ENCODE results near the gene ALCAM. TPM values are rescaled to one million over a fixed set of nuclear protein-coding genes. Genes with fewer than 3 reads are reported as not detected.

ALCAM gene
- 58.4 TPM for total RNA-seq

DNA sequence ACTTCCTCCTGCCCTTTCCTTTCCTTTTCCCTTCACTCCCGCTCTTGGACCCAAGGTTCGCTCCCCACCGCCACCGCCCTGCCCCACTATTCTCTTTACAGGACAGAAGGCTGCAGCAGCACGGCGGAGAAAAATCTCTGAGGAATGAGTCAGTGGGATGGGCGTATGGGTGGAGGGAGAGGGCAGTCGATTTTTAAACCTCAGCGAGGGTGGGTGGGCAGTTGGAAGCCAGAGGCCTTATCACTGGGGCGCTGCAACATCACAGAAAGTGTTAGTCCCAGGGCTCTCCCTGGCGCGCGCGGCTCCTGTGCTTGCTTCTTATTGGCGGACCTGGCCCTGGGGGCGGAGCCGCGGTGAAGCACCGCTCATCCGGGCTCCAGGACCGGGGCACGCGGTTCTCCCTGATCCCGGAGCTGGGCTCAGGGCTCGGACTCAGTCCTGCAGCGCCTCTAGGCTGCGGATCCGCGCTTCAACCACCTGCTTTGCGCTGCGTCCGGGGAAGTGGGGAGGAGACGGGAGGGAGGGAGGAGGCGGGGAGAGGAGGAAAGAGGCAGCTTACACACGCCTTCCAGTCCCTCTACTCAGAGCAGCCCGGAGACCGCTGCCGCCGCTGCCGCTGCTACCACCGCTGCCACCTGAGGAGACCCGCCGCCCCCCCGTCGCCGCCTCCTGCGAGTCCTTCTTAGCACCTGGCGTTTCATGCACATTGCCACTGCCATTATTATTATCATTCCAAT is at the start of gene ALCAM:
ALCAM (plus strand) TSS at position 584 of the 737 bp plus-strand sequence.
- DNase-seq, result peak; percentile 96

DNA sequence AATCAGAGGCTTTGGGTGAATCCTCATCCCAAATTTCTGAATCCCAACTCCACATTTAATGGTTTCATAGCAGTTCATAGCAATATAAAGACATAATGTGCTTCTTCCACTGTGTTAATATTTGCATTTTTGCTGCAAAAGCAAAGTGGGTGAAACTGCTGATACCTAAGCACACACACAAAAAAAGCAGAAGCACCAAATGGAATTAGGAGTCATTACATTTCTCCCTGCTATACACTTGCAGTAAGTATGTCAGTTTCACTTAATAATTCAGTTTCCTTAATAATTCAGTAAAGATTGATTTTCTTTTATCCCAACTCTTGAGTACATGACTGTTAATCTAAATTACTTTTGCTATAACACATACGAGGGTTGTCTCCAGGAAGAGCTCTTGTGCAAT is 48.9 kb upstream of the ALCAM start:
- DNase-seq, result no peak

DNA sequence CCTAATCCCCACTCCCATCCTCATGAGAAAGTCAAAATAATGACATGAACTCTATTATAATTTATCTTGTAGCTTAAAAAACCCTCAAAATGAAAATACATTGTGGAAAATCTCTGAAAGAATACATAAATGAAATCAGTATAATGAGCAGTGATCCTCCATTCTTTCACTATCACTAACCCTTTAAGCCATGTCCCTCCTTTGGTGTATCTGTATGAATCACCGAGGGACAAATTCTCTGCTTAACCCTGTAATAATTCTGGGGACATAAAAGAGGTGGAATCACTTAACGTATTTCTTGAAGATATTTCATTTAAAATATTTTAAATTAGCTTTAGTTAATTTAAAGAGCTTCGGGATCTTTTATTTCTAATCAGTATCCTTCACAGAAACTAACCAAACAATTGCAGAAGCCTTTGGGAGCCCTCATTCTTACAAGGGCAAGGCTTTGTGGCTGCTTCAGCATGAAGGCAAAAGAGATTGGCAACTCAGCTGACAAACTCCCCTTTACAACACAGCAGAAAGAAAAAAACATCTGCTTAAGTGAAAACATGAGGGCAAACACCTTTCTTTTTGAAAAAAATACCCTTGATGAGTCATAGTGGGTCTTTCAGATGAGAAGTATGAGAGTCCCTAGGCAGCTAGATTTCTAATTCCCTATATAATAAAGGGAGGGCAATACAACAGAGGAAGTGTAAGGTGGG is 44.0 kb upstream of the ALCAM start:
- no peak for DNase-seq

DNA sequence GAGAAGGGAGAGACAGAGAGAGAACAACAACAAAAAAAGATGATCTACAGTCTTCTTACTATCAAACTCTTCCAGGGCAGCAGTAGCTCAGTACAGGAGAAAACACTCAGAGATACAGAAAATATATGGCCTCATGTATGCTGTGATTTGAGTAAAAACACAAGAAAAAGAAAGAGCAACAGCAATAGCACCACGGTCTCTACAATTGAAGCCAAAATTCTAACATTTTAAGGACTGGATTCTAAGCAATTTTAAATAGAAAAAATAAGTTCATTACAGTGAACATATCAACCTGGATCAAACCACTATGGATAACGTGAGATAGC is 43.5 kb upstream of the ALCAM start:
- DNase-seq, result no peak

DNA sequence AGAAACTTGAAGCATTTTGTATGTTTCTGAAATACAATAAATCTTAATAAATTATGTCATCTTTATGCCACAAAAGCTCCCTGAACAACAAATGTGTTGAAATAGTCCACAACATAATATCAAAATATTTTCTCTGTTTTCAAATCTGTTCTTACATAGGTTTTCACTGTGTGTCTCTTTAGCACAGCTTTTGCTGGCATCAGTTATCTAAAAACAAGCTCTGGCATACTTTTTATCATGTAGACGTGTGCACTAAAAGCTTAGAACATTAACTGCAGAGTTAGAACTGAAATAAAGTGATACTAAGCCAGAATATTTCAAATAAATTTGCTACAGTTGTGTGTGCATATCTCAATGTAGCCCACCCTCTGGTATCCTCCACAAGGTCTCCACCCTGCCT is 41.8 kb upstream of the ALCAM start:
- DNase-seq, result no peak

DNA sequence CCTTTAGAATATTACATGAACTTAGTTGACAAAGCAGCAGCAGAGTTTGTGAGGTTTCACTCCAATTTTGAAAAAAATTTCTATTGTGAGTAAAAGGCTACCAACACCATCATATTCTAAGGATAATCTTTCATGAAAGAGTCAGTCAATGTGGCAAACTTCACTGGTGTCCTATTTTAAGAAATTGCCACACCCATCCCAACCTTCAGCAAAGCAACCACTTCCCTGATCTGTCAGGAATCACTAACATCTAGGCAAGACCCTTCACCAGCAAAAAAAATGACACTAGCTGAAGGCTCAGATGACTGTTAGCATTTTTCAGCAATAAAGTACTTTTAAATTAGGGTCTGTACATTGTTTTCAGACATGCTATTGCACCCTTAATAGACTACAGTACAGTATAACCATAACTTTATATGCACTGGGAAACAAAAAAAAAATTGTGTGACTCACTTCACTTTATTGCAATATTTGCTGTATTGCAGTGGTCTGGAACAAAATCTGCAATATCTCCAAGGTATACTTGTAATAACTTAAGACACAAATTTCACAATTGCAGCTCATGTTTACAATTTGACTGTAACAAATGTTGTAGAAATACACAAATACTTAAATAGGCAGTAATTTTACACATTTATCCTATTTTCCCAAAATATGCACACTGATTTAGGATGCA is 38.9 kb upstream of the ALCAM start:
- no peak for DNase-seq

DNA sequence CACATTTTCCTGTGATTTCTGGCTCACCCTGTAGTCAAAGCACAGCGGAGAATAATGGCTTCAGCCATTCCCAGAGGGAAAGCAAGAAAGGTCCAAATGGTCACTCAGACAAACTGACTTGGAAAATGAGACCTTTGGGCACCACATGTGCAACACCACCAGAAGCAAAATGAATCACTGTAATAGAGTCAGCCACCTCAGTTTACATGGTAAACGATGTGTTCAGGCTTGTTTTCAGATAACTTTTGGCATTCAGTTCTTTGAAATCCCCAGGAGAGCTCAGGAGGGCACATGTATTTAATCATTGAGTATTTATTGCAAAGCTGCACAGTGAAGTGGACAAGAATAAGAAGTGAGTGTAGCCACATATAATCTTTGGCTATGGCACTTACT is 38.4 kb upstream of the ALCAM start:
- no peak for DNase-seq

DNA sequence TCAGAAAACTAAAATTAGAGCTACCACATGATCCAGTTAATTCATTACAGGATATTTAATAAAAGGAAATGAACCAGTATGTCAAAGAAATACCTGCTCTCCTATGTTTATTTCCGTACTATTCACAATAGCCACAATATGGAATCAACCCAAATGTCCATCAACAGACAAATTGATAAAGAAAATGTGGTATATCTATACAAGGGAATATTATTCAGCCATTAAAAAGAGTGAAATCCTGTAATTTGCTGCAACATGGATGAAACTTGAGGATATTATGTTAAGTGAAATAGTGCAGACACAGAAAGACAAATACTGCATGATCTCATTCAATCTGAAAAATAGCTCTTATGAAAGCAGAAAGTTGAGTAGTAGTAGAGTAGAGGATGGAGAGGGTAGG is 33.7 kb upstream of the ALCAM start:
- DNase-seq, result no peak

DNA sequence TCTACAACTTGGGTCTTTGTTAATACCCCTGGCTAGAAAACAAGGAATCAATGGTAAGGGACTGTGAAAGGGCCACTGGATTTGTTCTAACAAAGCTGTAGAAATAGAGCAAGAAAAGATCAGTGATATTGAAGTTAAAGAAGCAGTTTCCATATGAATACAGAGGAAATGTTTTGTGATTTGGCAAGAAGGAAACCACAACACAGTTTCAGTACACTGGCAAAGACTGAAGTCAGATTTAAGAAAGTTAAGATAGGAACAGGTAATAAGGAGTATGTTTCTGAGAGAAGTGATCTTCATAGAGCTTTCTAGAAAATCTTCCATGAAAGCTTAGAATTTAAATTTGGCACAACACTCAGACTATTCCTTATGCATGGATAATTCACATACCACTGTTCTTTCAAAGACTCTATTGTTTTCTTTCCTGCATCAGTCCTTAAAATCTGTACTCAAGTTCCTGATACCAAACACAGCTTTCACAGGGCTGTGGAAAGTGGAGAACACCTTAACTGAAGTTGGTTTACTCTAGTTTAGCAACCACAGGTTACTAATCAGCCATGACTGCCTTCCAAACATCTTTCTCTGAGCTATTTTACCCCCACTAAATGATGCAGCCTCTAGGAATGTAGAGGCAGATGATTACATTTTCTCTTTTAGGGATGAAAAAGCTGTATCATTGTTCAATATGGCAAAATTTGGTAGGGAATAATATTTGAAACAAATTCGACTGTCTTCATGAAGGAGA is 32.4 kb upstream of the ALCAM start:
- DNase-seq, result no peak

DNA sequence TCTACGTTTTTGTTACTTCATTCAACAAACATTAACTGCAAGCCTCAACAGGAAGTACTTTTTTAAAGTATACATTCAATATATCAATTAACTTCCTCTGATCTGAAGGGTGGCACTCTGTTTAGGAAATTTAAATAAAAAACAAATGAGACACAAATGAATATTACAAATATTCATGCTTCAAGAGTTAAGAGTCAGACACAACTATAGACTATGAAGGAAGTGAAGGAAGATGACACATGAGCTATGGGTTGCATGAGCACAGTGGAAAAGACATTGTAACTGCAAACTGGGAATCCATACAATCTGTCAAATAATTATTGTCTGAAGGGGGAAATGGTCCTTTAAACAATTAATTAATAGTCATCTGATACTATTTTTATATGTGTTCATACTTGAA is 26.8 kb upstream of the ALCAM start:
- no peak for DNase-seq

DNA sequence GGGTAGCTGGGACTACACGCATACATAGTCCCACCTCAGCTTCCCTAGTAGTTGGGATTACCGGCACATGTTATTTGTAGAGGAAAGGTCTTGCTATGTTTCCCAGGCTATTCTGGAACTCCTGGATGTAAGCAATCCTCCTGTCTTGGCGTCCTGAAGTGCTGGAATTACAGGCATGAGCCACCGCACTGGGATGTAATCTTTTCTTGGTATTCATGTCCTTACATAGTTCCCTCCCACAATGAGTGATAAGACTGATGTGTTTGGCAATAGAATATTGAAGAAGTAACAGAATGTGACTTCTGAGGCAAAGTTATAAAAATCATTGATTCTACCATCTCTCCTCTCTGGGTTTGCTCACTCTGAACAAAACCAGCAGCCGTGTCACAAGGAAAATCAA is 22.7 kb upstream of the ALCAM start:
- DNase-seq, result no peak

DNA sequence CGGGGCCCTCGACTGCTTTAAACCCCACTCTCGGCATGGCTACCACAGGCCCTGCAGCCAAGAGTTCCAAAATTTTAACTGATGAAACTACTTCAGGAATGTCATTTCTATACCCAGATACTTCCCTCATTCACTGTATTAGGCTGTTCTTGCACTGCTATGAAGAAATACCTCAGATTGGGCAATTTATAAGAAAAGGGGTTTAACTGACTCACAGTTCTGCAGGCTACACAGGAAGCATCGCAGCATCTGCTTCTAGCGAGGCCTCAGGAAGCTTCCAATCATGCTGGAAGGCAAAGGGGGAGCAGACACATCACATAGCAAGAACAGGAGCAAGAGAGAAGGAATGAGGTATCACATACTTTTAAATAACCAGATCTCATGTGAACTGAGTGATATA is 21.6 kb upstream of the ALCAM start:
- no peak for DNase-seq

DNA sequence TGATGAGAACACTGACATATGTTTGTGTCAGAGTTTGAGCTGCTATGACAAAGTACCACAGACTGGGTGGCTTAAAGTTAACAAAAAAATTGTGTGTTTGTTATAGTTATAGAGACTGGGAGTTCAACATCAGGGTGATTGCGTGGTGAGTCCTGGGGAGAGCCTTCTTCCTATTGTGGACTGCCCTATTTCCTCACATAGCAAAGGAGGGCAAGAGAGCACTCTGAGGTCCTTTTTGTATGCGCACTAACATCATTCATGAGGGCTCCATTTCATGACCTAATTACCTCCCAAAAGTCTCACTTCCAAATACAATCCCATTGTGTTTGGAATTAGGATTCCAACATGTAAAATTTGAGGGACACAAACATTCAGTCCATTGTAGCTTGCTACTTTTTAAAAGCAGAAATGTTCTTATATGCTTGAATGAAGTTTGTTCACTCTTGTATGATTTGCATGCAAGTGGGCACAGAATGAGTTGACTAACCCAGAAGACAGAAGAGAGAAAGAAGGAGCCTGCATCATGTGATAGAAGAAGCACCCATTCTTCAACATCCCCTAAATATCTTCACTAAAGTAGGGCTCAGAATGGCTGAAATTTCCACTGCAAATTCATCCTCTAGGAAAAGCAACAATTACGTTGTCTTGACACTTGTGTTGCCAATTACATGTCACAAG is 18.9 kb upstream of the ALCAM start:
- no peak for DNase-seq

DNA sequence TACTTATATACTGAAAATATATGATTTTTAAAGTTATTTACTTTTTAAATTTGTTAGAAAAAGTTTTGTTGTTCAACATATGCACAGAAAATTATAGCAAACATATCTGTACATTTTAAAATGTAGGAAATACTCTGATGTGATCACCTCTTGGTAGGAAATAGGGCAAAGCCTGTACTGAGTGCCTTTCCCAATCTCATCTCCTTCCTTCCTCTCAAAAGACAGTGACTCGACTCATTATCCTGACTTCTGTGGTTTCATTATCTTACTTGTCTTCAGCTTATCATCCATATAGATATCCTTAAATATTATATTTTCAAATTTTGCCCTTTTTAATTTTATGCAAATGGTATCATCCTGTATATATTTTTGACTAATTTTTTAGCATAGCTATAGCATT is 18.4 kb upstream of the ALCAM start:
- DNase-seq, result no peak

DNA sequence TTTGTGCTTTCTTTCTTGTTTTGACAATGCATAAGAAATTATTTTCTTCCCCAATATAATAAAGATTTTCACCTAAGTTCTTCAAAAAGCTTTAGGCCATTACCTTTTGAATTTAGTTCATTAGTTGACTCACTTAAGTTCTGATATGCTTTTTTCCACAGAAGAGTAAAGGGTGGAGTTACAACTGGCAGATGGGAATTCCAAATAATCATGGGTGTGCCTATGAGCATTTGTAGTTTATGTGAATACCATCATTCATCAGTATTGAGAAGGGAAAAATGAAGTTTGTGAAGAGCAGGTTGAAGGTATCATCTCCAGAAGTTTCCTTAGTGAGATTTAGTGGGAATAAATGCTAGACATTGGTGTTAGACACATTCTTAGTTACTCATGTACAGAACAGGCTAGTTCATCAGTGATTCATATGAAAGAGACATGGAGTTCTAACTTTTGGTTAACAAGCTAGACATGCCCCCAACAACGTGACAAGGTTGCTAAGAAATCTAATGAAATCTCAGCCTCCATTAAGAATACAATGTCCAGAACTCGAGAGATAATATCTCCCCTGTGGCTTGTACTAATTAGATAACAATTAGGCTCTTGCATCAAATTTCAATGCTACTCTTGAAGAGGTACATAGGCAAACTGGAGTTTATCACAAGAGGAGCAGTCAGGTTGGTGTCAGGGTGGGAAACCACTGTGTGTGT is 16.9 kb upstream of the ALCAM start:
- no peak for DNase-seq

DNA sequence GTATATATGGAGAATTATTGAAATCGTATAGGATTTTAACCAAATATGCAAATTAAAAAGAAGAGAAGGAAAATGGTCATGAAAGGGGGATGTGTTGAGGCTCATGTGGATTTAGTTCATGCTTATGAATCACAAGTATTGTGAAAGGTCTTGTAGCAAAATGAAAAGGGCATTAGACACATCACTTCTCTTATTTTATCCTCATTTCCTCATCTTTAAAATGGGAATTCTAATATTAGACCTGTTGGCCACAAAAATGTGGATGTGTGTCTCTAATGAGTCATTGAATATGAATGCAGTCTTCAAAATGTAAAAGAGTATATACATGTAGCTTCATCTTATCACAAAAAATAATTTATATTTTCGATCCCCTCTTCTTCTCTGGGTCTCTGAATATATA is 14.9 kb upstream of the ALCAM start:
- DNase-seq, result no peak

DNA sequence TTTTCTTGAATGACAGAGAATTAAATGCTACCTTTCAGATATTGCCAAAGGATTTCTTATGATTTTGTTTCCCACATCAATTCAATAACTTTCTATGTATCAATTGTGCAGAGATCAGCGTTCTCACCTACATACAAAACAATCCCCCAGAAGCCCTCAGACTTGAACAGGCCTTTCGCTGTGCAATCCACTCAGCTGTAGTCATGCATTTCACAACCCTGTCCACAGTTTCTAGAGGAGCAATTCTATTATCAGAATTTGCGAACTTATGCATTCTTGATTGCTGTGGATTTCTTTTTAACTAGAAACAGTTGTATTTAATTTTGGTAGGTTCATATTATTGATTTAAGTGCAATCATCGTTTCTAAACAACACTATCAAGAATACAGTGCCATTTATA is 13.7 kb upstream of the ALCAM start:
- no peak for DNase-seq

DNA sequence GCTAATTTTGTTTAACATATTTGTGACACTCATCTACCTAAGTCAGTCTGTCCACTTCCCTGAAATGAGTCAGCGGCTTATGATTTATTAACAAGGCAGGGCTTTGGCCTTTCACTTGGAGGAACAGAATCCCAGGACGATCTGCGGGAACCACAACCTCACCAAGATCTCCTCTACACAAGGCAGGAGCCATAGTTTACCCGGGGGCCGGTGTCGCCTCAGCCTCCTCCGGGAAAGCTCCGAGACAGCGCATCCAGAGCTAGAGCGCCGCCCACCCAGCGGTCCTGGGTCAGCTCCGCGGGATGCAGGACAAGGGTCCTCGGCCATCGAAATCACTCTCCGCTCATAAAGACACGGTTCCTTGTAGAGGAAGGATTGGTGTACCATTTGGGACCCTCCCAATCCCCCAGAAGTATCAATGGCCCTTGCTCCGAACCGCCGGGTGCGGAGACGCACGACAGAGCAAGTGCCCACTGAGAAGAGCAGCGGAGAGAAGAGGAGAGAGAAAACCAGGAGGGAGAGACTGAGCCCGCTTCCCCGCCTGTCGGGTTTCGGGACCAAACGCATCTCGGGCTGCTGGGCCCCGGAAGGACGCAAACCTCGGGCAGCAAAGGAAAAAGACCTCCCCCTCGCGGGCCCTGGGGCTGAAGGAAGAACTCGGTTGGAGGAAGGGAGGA is 13.1 kb upstream of the ALCAM start:
- peak; percentile 47 for DNase-seq

DNA sequence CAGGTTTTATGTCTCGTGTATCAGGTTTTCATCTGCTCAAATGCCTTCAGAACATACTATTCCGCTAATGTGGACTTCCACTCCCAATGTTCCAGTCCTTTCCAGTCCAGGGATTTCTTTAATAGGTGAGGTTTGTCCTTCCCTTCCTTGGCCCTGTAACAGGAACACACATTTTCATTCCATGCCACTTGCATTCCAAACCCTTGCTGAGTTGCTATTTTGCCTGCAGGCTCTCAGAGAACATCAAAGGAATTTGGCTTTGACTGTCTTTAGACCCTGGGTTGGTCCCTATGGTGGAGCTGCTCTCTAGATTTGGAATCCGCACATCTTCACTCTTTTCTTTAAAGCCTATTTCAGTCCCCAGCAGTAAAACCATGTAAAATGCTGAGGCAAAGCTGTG is 12.3 kb upstream of the ALCAM start:
- no peak for DNase-seq

DNA sequence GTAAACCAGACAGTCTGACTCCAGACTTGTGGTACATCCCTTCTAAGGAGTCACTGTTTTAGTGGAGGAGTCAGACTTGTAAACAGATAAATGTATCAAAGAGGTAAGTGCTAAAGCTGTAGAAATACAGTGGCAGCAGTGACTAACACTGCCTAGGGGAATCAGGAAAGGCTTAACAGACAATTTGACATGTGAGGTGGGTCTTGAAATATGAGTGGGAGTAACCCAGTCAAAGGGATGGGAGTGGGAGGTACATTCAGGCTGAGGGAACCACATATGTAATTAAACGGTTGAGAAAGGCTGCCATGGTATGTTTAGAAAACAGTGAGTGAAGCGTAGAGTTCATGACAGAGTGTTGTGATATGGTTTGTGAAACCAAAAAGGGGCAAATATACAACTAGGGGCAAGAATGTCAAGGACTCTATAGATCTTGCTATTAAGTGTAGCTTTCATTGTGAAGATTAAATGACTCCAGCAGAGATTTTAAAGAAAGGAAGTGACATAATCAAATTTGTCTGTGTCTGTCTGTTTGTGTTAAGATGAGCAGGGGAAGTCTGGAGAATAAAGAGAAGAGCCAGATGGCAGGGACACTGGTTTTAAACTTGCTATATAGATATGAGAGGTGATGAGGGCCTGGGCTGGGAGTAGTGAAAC is 11.2 kb upstream of the ALCAM start:
- DNase-seq, result peak; percentile 10

DNA sequence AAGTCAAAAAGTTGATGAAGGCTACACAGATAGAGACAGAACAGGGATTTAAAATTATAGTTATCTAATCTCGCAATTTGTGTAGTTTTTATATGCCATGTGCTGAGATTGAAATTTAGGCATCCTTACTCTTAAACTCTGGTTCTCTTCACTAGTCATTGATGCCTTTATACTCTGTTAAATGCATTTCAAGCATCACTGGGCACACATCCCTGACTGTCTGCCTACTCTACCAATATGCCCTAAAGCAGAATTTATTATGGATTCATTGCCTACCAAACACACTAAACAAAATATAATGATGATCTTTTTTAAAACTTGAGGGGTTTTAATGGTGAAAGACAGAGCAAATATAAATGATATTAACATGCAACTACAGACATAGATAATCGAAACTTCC is 10.3 kb upstream of the ALCAM start:
- no peak for DNase-seq

Measured in tongue (tissue), 2 donors.